ENCODE measurements around the gene PLD6.
"Not testable (repeated sequence)": the region's sequence is repeated elsewhere in the genome, so short reads cannot be mapped to it uniquely, and the experiment has no call there.

The PLD6 gene

GRCh38 chr17:17186551-17187505 lies 19.3 kb downstream of the PLD6 start:
- H3K4me3 ChIP-seq (replicated peaks; ENCODE audit: low read depth, low read length) = no peak overlapping the region
- TF ChIP-seq CTCF (IDR thresholded peaks at IDR 0.05; ENCODE audit: insufficient read depth, low read length, poor library complexity, severe bottlenecking) = no peak
- H3K27me3 ChIP-seq (replicated peaks; ENCODE audit: control insufficient read depth, insufficient read depth, low read length) = no peaks in the 10 kb centered on the region
- peaks cover 13% of the 10 kb centered on the region for H3K36me3 ChIP-seq (ENCODE audit: control insufficient read depth, insufficient read depth, low read length)
- DNase-seq (ENCODE audit: extremely low read depth, insufficient read length) = no peak

GRCh38 chr17:17186051-17186450 lies 20.1 kb downstream of the PLD6 start:
- Histone ChIP-seq H3K36me3 (ENCODE audit: control insufficient read depth, insufficient read depth, low read length) (peaks cover 11% of the 10 kb centered on the region), H3K4me3 (replicated peaks; ENCODE audit: low read depth, low read length) (no peak overlapping the region), H3K27me3 (replicated peaks; ENCODE audit: control insufficient read depth, insufficient read depth, low read length) (no peaks in the 10 kb centered on the region)
- no peak for TF ChIP-seq CTCF (IDR thresholded peaks at IDR 0.05; ENCODE audit: insufficient read depth, low read length, poor library complexity, severe bottlenecking)
- DNase-seq (ENCODE audit: extremely low read depth, insufficient read length) = no peak

- not testable (repeated sequence) for H3K4me3 ChIP-seq (replicated peaks; ENCODE audit: low read depth, low read length); H3K27me3 ChIP-seq (replicated peaks; ENCODE audit: control insufficient read depth, insufficient read depth, low read length); DNase-seq (ENCODE audit: extremely low read depth, insufficient read length)
- H3K36me3 ChIP-seq (ENCODE audit: control insufficient read depth, insufficient read depth, low read length) = peaks cover 19% of the 10 kb centered on the region
These were observed 21.0 kb downstream of the PLD6 start for GRCh38 chr17:17184985-17185757.

GRCh38 chr17:17183744-17184143 lies 22.4 kb downstream of the PLD6 start:
- Histone ChIP-seq H3K36me3 (ENCODE audit: control insufficient read depth, insufficient read depth, low read length) (peaks cover 17% of the 10 kb centered on the region), H3K4me3 (replicated peaks; ENCODE audit: low read depth, low read length) (no peak overlapping the region), H3K27me3 (replicated peaks; ENCODE audit: control insufficient read depth, insufficient read depth, low read length) (no peaks in the 10 kb centered on the region)
- no peak for TF ChIP-seq CTCF (IDR thresholded peaks at IDR 0.05; ENCODE audit: insufficient read depth, low read length, poor library complexity, severe bottlenecking)
- DNase-seq (ENCODE audit: extremely low read depth, insufficient read length) = no peak

GRCh38 chr17:17182598-17183136 lies 23.5 kb downstream of the PLD6 start:
- no peak overlapping the region for H3K4me3 ChIP-seq (replicated peaks; ENCODE audit: low read depth, low read length)
- DNase-seq (ENCODE audit: extremely low read depth, insufficient read length) = no peak
- peaks cover 19% of the 10 kb centered on the region for H3K36me3 ChIP-seq (ENCODE audit: control insufficient read depth, insufficient read depth, low read length)
- no peak for TF ChIP-seq CTCF (IDR thresholded peaks at IDR 0.05; ENCODE audit: insufficient read depth, low read length, poor library complexity, severe bottlenecking)
- no peaks in the 10 kb centered on the region for H3K27me3 ChIP-seq (replicated peaks; ENCODE audit: control insufficient read depth, insufficient read depth, low read length)

All from GM06990 (cell line).